ENCODE measurements around the gene CYBA.

The CYBA gene

DNA sequence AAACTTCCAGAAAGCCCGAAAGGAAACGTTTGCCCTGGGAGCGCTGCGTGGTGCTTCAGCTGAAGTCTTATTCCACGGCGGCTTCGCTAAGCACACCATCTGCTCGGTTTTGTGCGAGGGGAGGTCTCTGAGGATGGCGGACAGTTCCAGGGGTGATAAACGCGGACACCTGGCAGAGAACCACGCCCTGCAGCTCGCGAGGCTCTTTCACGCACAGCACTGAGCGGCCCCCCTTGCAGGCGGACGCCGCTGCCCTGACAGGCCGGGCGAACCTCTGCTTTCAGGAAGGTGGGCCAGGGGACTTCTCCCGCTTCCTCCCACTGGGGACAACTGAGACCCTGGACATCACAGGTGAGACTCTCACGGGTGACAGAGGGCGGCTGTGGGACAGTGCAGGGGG, 8.3 kb upstream of the CYBA start:
- DNase-seq = no peak

DNA sequence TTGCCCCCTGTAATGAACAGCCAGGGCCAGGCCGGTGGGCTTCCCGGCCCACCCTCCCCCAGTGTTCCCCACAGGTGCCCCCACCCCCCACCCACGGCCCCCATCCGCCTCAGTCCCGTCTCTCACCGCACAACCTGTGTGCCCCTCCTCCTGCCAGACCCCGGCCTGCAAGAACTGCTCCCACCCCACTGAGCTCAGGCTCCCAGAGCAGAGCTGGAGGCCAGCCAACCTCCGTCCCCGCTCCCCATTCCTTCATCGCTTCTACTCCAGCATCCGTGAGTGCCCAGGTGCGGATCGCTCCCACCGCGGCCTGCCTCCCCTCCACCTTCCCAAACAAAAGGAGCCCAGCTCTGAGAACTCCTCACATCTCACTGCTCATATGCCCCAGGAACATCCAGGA, 7.9 kb upstream of the CYBA start:
- no peak for DNase-seq

DNA sequence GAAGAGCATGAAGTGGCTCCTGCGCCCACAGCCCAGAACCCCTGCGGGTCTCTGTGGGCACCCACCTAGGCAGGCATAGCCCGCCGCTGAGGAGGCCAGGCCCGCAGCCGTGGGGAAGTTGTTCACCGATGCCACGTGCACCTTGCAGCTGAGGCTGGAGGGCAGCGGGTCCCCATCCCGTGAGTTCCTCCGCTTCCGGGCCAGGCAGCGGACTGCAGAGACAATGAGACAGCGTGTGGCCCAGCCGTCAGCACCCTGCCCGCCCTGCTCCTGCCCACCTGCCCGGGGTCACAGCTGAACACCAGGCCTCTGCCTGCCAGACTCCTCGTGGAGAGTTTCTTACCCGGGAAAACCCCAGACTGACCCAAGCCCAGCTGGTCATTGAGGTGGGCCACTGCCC, 6.5 kb upstream of the CYBA start:
- no peak for DNase-seq

DNA sequence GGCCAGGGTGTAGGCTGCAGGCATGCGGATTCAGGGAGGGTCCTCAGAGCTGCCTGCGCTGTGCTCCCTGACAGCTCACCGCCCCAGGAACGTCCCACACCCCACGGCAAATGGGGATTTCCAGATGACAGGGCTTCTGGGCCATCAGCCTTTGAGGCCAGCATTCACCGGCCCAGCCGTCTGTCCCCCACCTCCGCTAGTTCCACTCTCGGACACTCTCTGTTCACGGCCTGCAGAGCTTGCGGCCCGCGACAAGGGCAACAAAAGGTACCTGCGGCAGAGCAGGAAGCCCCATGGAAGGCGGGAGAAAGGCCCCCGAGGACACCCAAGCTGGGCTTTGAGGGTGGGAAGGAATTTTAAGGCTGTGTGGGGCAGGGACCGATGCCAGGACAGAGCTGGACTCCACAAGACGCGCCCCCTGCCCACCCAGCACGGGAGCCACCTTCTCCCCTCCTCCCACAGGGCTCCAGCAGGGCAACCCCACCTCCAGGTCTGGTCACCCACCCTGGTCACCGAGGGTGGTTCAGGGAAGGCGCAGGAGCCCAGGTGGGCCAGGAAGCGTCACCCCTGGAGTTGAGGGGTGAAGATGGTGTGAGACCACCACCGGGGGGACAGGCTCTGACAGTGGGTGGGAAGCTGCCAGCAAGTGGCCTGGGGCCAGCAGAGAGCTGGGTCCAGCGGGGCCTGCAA, 5.6 kb upstream of the CYBA start:
- no peak for DNase-seq

DNA sequence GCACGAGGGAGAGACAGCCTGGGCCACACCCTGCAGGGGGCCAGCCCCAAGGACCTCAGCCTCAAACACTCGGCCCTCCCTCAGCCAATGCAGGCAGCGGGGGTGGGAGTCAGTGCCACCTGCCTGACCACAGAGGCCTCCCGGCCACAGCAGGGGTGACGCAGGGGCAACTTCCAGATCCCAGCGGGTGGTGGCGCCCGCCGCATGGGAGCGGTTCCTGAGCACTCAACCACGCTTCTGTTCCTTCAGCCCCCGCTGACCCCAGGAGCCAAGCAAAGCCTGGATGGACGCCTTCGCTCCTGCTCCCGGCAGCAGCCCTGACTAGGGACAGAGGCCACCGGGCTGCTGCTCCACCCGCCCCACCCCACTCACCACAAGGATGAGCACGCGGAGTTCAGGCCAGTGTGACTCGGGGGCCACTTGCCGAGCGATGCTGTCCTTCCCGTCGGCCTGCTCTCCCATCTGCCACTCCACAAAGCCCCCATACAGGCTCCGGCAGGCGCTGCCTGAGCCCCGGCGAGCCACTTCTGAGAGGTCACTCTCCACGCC, 5.0 kb upstream of the CYBA start:
- no peak for DNase-seq

DNA sequence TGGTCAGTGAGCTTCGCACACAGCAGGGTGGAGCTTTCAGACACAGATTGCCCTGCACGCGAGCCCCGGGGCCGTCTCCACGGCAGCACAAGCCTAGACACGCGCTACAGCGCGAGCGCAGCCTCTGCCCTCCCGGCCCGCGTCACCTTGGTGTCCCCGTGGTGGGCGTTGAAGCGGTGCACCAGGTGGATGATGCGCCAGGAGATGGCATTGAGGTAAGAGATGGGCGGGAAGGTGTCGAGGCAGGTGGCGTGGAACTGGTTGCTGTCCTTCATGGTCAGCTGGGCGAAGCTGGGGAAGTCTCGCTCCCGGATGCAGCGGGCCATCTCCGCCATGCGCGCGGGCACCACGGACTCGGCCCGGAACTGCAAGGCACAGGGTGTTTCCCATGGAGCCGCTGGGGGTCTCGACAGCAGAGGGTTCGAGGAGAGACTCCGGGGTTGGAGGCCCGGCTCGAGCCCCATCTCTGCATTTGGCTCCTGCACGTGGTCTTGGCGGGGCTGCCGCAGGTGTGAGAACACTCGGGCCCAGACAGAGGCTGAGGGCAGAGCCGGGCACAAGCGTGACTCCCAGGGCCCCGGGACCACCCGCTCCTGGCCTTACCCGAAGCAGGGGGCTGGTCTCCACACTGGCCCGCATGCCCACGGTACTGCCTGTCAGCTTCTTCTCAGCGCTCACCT, 4.3 kb upstream of the CYBA start:
- no peak for DNase-seq

DNA sequence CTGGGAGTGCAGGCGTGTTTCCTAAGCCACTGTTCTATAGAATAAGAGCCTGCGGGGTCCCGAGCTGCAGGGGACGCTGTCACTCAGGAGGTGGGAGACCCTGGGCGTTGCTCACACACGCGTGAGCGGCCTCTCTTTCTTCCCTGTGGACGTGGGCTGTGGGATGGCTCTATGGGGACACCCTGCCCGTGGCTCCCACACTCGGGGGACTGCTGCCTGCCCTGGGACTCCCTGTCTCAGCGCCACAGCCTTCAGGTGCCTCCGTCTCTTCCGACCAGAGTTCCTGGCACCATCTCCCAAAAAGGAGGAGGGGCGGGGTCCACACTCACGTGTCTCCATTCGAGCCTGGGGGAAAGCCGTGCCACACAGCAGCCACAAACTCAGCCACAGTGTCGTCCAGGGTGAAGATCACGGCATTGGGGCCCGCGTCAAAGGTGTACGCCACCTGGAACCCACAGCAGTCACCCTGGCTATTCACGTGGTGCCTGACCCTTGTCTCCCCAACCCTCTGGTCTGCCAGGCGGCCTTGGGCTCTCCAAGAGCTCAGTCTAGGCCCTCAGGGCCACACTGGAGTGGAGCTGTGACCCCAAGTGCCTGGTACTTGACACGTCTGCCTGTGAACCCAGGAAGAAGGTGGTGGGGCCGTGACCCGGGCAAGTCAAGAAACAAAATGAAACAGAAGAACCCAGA, 3.7 kb upstream of the CYBA start:
- no peak for DNase-seq

DNA sequence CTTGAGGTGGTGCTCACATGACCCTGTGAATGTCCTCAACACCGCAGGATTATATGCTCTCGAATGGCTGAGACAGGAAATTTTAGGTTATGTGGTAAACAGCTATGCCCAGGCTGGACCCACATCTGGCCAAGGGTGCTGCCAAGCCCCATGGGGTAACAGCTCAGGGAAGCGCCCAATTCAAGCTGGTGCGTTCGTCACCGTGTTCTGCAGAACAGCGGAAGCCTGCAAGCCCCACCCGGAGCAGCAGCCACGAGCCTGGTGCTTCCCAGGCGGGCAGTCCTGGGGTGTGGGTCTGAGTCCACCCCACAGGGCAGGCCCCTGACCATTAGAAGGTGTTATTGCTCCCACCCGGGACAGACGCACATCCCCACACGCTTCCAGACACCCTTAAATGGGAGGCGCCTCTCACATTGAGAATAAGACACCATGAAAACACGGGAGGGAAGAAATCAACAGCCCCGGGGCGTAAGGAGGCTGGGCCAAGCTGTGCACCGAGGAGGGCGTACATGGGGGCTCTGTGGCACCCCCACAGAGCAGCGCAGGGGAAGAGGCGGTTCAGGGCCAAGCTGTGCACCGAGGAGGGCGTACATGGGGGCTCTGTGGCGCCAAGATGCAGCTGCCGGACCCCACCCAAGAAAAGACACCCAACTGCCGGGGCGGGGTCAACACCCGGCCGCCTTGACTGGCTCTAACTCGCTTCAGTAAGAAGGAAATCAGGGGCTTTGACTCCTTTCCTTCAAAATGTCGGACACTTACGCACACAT, 2.9 kb upstream of the CYBA start:
- DNase-seq = no peak

DNA sequence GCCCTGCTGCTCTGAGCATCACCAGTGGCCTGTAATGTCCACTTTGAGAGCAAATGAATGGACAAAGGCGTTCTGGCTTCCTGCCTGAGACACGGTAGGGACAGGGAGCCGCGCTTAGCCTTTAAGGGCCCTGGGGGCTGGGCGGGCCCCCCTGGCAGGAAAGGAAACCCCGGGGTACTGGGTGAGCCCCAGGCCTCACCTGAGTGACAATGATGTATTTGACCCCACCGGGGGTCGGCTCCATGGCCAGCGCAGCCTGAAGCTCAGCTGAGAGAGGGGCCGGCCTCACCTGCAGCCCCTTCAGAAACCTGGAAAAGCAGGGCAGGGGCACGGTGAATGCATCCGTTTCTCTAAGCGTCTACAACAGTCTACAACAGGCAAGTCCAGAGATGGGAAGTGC, 2.2 kb upstream of the CYBA start:
- DNase-seq = no peak

DNA sequence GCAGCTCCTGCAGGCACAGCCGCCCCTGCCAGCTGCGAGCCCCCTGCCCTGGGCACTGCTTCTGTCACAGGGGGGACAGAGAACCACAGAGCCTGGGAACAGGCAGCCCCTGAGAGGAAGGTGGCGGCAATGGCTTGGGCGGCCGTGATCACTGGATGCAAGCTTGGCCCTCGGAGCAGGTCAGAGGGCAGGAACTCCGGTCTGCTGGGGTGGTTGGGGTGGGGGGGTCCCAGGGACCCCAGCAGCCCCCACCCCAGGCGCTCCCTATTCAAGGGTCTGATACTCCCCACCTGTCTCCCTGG, 1.9 kb upstream of the CYBA start:
- DNase-seq = no peak

DNA sequence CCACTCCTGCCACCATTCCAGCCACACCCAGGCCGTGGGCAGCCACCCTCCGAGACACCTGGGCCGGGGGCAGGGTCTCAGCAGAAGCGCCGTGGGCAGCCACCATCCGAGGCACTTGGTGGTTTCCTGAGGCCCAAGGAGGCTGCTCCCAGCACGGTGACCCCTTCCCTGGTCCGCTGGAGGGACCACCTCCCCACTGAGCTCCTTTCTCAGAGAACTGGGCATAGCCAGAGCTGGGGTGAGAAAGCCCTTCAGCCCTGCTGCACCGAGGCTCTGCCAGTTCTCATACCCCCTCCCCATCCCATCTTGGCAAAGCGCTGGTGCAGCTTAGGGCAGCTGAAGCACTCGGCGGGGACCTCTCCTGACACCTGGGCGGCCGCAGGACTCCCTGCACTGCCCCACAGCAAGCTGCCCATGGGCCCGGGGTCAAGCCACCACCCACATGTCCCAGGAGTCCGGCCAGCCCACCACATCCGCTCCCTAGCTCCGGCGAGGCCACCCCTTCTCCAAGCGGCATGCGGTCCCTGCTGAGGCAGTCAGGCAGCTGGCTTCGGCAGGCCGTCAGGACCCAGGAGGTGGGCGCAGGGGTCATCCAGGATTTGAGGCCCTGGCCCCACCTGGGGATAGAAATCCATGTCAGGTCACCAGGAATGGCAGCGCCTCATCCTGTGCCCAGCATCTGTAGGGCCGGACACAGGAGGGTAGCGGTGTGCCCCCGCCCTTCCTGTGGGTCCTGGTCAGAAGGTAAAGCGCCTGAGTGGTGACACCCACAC, 1.3 kb upstream of the CYBA start:
- DNase-seq = no peak

DNA sequence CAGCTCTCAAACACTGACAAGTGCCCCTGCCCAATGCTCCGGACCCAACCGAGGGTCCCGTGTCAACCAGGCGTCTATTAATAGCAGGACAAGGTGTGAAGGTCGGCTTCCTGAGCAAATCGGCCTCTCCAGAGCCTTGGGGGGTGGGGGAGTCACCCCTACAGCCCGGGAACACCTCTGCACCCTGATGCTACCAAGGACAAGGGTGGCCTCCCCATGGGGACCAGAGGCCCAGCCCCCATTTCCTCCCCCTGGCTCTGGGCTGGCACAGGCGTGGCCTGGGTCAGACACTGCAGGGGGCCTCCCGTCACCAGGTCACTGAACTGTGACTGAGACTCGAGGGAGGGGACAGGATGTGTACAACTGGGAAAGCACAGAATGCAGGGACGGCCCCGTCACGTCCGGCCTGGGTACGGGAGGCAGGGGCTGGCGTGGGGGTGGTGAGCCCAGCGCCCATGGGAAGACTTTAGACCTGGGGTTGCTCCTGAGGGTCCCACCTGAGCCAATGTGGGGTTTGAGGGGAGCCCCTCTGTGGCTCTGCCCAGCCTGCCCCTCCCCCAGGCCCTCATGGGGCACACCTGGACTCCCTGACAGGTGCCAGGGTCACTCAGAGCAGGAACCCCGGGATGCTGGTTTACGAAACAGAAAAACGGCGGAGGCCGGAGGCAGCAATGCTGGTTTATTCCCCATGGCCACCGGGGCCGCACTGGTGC, 579 bp upstream of the CYBA start:
- DNase-seq = peak; percentile 89

DNA sequence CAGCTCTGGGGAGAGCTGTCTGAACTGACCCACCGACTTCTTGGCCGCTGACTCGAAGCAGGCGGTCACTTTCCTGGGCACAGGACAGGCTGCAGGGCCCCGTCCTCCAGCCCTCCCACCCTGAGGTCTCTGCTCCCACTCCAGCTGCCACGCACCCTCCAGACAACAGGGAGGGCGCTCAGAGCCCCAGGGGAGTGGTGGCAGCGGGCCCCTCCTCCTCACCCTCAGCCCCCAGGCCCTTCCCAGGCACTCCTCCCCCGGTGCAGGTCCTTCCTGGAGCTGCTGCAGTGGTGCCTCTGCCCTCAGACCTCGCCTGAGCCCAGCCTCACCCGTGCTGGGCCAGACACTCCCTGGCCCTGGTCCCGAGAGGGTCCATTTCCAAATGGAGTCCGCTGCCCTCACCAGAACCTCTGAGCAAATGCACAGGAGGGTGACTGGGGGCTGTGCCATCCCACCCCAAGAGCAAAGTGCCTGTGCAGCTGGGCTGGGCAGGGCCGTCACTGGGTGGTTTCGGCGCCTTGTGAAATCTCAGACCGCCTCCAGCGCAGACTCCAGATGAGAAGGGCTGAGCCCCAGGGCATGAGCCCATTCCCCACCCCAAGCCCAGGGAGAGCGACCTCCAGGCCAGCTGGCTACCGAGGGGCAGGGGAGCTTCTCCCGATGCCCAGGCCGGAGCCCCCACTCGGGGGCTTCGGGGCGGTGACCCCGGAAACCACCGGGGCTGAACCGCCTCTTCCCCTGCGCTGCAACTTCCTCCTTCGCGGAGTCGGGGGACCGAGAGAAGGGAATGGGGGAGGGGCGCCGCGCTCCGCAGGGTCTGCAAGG, 717 bp downstream of the CYBA start:
- peak; percentile 77 for DNase-seq

DNA sequence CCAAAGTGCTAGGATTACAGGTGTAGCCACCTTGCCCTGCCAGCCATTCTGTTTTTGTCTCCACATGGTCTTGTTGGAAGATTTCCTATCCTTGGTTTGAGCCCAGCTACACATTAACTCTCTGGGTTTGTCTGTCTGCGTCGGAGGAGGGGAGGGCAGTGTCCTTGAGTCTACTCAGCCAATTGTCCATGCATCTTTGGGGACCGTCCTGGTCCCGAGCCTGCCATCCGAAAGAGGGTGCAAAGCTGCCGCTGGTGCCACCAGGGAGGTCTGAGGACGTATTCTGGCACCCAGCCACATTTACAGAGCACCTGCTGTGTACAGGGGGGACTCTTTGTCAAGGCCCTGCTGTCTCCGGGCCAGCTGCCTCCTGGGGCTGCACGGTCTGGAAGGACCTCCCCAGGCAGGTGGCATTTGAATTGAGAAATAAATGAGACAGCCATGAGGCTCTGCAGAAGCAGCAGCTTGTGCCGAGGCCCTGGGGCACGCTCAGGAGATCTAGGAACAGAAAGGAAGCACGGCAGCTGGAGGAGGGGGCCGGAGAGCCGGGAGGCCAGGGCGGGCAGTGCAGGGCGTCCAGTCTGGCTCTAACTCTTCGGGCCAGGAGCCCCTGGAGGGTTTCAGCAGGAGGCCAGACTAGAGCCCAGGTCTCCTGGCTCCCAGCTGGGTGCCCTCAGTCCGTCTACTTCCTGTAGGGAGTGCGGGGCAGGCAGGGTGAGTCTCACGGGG, 1.5 kb downstream of the CYBA start:
- DNase-seq = no peak

DNA sequence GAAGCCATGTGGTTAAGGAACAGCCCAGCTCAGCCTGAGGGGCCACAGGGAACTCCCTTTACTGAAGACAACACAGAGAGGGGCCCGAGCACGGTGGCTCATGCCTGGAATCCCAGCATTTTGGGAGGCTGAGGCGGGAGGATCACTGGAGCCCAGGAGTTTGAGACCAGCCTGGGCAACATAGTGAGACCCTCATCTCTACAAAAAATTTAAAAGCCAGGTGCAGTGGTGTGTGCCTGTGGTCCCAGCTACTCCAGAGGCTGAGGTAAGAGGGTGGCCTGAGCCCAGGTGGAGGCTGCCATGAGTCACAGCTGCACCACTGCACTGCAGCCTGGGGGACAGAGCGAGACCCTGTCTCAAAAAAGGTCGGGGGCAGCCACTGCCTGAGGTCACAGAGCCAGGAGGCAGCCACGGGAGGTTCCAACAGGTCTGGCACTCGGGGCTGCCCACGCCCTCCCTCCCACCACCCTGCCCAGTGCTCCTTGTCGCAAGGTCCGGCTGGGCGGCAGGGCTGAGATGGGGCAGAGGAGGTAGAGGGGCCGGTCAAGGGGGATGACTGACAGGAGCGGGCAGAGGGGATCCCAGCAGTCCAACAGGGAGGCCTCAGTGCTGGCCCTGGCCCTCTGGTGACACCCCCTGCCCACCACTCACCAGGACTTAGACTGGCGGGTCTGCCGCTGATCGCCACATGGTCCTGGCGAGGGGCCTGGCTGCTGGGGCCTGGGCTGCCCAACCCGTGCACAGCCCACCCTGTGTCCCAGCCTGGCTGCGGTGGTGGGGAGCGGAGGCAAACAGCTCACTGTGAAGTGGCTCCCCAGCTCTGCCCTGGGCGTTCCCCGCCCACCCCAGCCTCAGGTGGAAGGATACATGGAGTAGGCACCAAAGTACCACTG, 3.4 kb downstream of the CYBA start:
- DNase-seq = no peak

DNA sequence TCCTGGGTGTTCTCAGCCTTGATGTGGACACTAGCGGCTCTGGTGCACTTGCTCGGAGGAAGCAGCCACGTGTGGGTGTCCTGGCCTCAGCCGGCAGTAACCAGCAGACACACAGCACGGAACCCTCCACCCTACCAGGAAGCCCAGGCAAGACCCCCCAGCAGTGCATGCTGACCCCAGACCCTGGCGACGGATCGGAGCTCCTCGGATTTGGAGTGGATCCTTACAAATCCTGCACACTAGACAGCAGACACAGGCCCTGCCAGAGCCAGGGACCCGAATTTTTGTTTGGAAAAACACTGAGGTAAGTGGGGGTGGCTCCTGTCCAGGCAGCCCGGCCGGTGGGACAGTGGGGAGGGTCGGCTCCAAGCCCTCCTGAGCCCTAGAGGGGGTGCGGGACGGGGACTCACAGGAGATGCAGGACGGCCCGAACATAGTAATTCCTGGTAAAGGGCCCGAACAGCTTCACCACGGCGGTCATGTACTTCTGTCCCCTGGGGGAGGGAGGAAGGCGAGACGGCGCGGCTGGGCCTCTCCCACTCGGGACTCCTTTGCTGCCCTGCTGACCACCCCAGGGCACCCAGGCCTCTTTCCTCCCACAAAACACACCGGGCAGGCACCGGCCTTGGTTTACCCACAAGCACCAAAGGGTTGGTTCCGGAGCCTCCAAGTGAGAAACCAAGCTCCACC, 4.4 kb downstream of the CYBA start:
- DNase-seq = no peak

DNA sequence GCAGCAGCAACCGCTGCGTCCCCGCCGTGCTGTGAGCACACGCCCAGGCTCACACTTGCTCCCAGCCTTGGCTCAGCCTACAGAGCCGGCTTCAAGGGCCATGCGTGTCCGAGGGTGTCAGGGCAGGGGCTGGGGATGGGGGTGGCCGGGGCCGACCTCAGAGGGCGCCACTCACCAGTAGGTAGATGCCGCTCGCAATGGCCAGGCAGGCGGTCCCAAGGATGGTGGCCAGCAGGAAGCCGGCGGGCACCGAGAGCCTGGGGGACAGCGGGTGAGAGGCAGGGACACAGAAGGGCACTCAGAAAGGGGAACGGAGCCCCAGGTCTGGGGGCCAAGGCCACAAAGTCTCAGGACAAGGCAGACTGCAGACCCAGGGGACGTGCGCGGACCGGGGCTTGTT, 4.9 kb downstream of the CYBA start:
- no peak for DNase-seq

DNA sequence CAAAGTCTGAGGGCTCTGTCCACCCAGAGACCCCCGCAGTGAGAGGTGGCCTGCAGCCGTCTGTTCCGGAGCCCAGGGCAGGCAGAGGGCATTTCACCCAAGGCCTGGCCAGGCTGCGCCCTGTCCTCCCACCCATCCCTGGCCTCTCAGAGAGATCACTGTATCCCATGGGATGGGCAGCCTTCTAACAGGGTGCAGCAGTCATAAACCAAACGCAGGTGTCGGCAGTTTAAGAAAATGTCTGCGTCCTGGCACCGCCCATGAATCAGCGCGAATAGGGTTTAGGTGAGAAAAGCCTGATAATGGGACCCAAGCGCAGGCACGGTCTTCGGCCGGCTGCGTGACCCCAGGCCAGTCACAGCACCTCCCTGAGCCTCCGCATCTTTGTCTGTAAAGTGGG, 5.4 kb downstream of the CYBA start:
- DNase-seq = no peak

DNA sequence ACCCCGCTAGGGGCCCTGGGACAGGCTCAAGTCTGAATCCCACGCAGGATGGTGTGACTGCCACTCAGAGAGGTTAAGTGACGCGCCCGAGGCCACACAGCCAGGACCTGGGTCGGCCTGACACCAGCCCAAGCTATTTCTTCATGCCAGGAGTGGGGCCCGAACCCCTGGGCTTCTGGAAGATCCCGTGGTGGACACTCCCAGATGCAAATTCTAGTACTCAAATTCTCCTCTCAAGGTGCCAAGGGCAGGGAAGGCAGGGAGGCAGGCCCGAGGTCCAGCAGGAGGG, 7.3 kb downstream of the CYBA start:
- DNase-seq = no peak

All from activated effector memory CD4-positive, alpha-beta T cell treated with anti-CD3 and anti-CD28 coated beads, Interleukin-2, amount 50 U/mL, for 16 hours (primary cell).